BLaER1 treated with 17β-estradiol and CSF1 and Interleukin-3, amounts not matched to agents 10 nM and 100 nM (cell line): ENCODE measurements around the gene MBP.

Experiments
- H3K27ac ChIP-seq, 11 experiments: shearing (Covaris generic); formaldehyde crosslinking; 2 replicates each; pipeline ENCODE4 v1.8.1; 2022
- H3K27me3 ChIP-seq, 11 experiments: shearing (Covaris generic); formaldehyde crosslinking; 2 replicates each; pipeline ENCODE4 v1.8.1; 2022
- H3K36me3 ChIP-seq, 11 experiments: shearing (Covaris generic); formaldehyde crosslinking; 2 replicates each; pipeline ENCODE4 v1.8.1; 2022
- H3K4me1 ChIP-seq, 10 experiments: shearing (Covaris generic); formaldehyde crosslinking; 2 replicates each; pipeline ENCODE4 v1.8.1; 2022
- H3K4me2 ChIP-seq, 11 experiments: shearing (Covaris generic); formaldehyde crosslinking; 2 replicates each; pipeline ENCODE4 v1.8.1; 2022
- H3K4me3 ChIP-seq, 10 experiments: shearing (Covaris generic); formaldehyde crosslinking; 2 replicates each; pipeline ENCODE4 v1.8.1; 2022
- H3K9ac ChIP-seq, 11 experiments: shearing (Covaris generic); formaldehyde crosslinking; 2 replicates each; pipeline ENCODE4 v1.8.1; 2022
- H3K9me3 ChIP-seq, 11 experiments: shearing (Covaris generic); formaldehyde crosslinking; replicated peaks in 1 of 11; 2 replicates each; pipeline ENCODE4 v1.8.1; 2022
- H4K20me1 ChIP-seq, 11 experiments: shearing (Covaris generic); formaldehyde crosslinking; 2 replicates each; pipeline ENCODE4 v1.8.1; 2022
- Cebpa-rat ChIP-seq, 11 experiments: shearing (Covaris generic); IDR thresholded peaks; 2 replicates each; pipeline ENCODE4 v1.8.1; 2022

The MBP gene

GRCh38 chr18:77124452-77124922 is 8.1 kb downstream of the MBP start:
- H3K4me3 ChIP-seq: peak overlapping the region; percentile 26 to 62 (median 44); a peak in 18 of 20 replicates
- peak overlapping the region; percentile 88 to 99 (median 96) for H3K4me2 ChIP-seq
- H3K27me3 ChIP-seq: no peaks in the 10 kb centered on the region
- no peak for TF ChIP-seq Cebpa-rat (IDR thresholded peaks at IDR 0.05)
- H4K20me1 ChIP-seq: peaks cover 20 to 81% (median 53%) of the 10 kb centered on the region in 11 experiments; a peak in 19 of 22 replicates
- peaks cover 37 to 72% (median 51%) of the 10 kb centered on the region in 11 experiments; a peak in 21 of 22 replicates for H3K36me3 ChIP-seq
- H3K27ac ChIP-seq: peak overlapping the region; percentile 59 to 100 (median 99); a peak in 21 of 22 replicates
- peaks cover 97 to 100% (median 98%) of the 10 kb centered on the region in 10 experiments for H3K4me1 ChIP-seq
- peak overlapping the region; percentile 62 to 99 (median 73) for H3K9ac ChIP-seq
- H3K9me3 ChIP-seq: no peaks in the 10 kb centered on the region

DNA sequence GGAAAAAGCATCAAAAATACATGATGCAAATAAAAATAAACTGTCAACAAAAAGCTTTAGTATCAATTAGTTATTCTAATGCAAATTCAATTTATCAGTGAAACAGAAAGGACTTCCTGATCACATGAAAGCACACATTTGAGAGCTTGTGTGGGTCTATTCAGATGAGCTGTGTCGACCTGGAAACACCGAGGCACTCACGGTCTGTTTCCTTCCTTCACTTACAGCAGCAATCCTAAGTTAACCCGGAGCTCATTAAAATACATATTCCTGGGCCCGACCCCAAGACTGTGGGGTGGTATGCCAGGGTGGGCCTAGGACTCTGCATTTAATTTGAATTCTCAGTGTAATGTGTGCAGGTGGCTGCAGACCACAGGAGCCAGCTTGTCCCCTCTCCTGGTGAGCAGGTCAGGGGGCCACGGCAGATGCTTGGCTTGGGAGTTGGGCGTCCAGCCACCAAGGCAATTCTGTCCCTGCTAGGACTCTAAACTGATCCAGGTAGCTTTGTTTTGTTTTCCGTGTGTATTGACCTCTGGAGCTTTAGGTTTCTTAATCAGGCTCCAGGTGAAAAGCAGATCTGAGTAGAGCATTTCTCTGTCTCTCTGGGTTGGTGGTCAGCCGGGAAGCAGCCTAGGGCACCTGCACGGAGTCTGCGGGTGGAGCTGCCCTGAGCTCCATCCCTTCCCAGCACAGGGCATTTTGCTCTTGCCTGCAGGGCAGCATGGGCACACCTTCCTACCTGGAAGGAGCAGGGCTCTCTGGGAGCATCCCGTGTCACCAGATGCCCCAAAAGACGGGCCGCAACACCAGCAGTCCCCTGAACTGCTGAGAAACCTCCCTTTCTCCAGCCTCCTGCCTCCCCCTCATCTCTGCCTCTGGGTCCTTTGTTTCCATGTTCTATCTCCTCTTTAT is 9.0 kb downstream of the MBP start:
- Histone ChIP-seq H3K9me3 (no peaks in the 10 kb centered on the region), H4K20me1 (peaks cover 28 to 90% (median 62%) of the 10 kb centered on the region in 11 experiments; a peak in 19 of 22 replicates), H3K27me3 (no peaks in the 10 kb centered on the region), H3K9ac (peak overlapping the region; percentile 46 to 99 (median 73); a peak in 17 of 22 replicates), H3K4me3 (peak overlapping the region in 6 of 10 experiments; percentile 5 to 52 (median 39); a peak in 5 of 20 replicates), H3K4me1 (peaks cover 97 to 100% (median 98%) of the 10 kb centered on the region in 10 experiments), H3K27ac (peak overlapping the region in 10 of 11 experiments; percentile 97 to 100 (median 99); a peak in 20 of 22 replicates), H3K36me3 (peaks cover 40 to 76% (median 52%) of the 10 kb centered on the region in 11 experiments; a peak in 21 of 22 replicates), H3K4me2 (peak overlapping the region; percentile 88 to 99 (median 96))
- no peak for TF ChIP-seq Cebpa-rat (IDR thresholded peaks at IDR 0.05)

- no peaks in the 10 kb centered on the region for H3K27me3 ChIP-seq
- H3K9me3 ChIP-seq: no peaks in the 10 kb centered on the region
- no peak for TF ChIP-seq Cebpa-rat (IDR thresholded peaks at IDR 0.05)
- peak overlapping the region in 8 of 11 experiments; percentile 18 to 72 (median 43); a peak in 12 of 22 replicates for H3K27ac ChIP-seq
- peaks cover 28 to 87% (median 74%) of the 10 kb centered on the region in 11 experiments; a peak in 19 of 22 replicates for H4K20me1 ChIP-seq
- H3K4me3 ChIP-seq: no peak overlapping the region
- H3K4me1 ChIP-seq: peaks cover 85 to 95% (median 93%) of the 10 kb centered on the region in 10 experiments
- peak overlapping the region; percentile 76 to 98 (median 92); a peak in 19 of 22 replicates for H3K4me2 ChIP-seq
- peak overlapping the region in 3 of 11 experiments; percentile 1 to 37 (median 28); a peak in 3 of 22 replicates for H3K9ac ChIP-seq
- H3K36me3 ChIP-seq: peaks cover 40 to 78% (median 63%) of the 10 kb centered on the region in 11 experiments
These were observed 11.1 kb downstream of the MBP start for GRCh38 chr18:77121523-77121922.

- Histone ChIP-seq H3K4me2 (peak overlapping the region; percentile 58 to 98 (median 84)), H3K9me3 (no peaks in the 10 kb centered on the region), H3K4me1 (peaks cover 85 to 95% (median 93%) of the 10 kb centered on the region in 10 experiments), H3K27ac (peak overlapping the region; percentile 45 to 74 (median 64); a peak in 20 of 22 replicates), H3K9ac (peak overlapping the region; percentile 20 to 69 (median 47); a peak in 16 of 22 replicates), H3K27me3 (no peaks in the 10 kb centered on the region), H4K20me1 (peaks cover 28 to 93% (median 85%) of the 10 kb centered on the region in 11 experiments; a peak in 19 of 22 replicates), H3K36me3 (peaks cover 44 to 89% (median 73%) of the 10 kb centered on the region in 11 experiments), H3K4me3 (0 out of 20 replicates have a peak overlapping the region, but pooled peaks of 1 of the 10 experiments have one; percentile 11)
- no peak for TF ChIP-seq Cebpa-rat (IDR thresholded peaks at IDR 0.05)
These were observed 12.6 kb downstream of the MBP start for GRCh38 chr18:77119851-77120491.

DNA sequence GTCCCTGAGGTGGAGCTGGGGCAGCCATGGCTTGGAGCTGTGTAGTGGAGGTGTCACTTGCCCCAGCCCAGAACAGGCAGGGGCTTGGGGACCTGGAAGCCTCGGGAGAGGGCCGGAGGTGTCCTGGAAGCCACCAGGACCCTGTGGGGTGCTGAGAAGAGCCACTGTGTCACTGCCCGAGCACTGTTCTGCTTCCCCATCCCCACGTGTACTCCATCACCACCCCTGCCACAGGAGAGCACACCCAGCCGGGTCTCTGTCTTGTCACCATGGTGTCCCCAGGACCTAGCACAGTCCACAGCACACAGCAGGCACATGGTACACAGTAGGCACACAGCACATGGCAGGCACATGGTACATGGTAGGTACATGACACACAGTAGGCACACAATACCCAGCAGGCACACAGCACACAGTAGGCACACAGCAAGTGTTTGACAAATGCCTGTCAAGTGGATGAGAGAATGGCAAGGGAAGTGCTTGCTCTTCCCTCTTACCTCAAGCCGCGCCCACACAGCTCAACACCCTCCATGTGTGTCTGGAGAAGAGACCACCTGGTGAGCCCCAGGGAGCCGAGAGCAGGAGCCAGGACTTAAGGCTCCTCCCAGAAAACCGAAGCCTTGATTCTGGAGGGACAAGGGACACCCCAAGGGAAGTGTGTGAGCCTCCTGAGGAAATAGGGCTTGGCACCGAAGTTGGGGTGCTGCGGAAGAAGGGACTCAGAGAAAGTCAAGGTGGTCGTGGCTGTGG is 13.3 kb downstream of the MBP start:
- H3K4me2 ChIP-seq: peak overlapping the region; percentile 58 to 98 (median 84)
- H4K20me1 ChIP-seq: peaks cover 25 to 93% (median 85%) of the 10 kb centered on the region in 11 experiments; a peak in 19 of 22 replicates
- H3K27me3 ChIP-seq: no peaks in the 10 kb centered on the region
- H3K36me3 ChIP-seq: peaks cover 44 to 93% (median 76%) of the 10 kb centered on the region in 11 experiments
- H3K27ac ChIP-seq: peak overlapping the region; percentile 45 to 74 (median 64)
- H3K9ac ChIP-seq: peak overlapping the region; percentile 20 to 69 (median 47); a peak in 16 of 22 replicates
- H3K9me3 ChIP-seq: no peaks in the 10 kb centered on the region
- TF ChIP-seq Cebpa-rat (IDR thresholded peaks at IDR 0.05): no peak
- H3K4me3 ChIP-seq: 0 out of 20 replicates have a peak overlapping the region, but pooled peaks of 3 of the 10 experiments have one; percentile 2 to 16 (median 11)
- peaks cover 85 to 95% (median 93%) of the 10 kb centered on the region in 10 experiments for H3K4me1 ChIP-seq

DNA sequence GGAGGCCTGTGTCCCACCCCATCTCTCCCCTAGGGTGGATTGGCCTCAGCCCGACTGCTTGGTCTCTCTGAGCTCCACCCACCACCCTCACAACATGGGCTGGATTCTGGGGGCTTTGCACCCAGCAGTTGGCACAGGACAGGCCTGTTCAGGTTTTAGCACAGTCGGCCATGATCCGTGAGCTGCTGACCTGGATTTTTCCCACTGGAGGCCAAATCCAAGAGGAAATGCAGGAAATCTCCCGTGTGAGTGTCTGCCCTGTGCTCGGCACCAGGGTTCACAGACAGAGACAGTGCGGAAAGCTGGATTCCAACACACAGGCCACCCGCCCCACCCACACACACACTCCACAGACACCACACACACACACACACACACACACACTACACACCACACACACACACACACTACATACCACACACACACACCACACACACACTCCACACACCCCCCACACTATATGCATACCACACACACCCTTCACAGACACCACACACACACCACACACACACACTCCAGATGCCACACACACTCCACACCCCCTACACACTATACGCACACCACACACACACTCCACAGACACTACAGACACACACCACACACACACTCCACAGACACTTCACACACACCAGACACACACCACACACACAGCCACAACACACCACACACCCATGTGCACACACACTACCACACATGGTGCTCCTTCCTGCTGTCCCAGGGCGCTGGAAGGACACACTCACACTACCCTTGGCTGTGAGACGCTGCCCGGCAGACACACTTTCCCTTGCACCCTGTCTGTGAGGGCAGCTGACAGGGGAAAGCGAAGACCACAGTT is 14.1 kb downstream of the MBP start:
- no peak for TF ChIP-seq Cebpa-rat (IDR thresholded peaks at IDR 0.05)
- Histone ChIP-seq H3K4me1 (peaks cover 85 to 95% (median 93%) of the 10 kb centered on the region in 10 experiments), H3K9ac (peak overlapping the region; percentile 7 to 69 (median 47); a peak in 14 of 22 replicates), H3K9me3 (no peaks in the 10 kb centered on the region), H3K27me3 (no peaks in the 10 kb centered on the region), H3K36me3 (peaks cover 42 to 93% (median 78%) of the 10 kb centered on the region in 11 experiments), H3K4me2 (peak overlapping the region; percentile 58 to 98 (median 84)), H3K4me3 (0 out of 20 replicates have a peak overlapping the region, but pooled peaks of 1 of the 10 experiments have one; percentile 2), H3K27ac (peak overlapping the region; percentile 45 to 74 (median 64)), H4K20me1 (peaks cover 19 to 93% (median 85%) of the 10 kb centered on the region in 11 experiments; a peak in 19 of 22 replicates)
